Colonic mucosa (tissue), 4 donors: Measurements from ENCODE around the gene MORN1. TPM values are rescaled to one million over a fixed set of nuclear protein-coding genes. Genes with fewer than 3 reads are reported as not detected.

Experiments
- DNase-seq: peaks from one replicate; pipeline ENCODE4 v3.0.0-alpha.2; 2020
- H3K27ac ChIP-seq: fragments of 200-600 bp; one replicate; pipeline ENCODE4 v1.8.0; 2021
- H3K27me3 ChIP-seq: fragments of 200-600 bp; one replicate; pipeline ENCODE4 v1.8.0; 2021
- H3K36me3 ChIP-seq: fragments of 200-600 bp; one replicate; pipeline ENCODE4 v1.8.0; 2021
- H3K4me1 ChIP-seq: fragments of 200-600 bp; one replicate; pipeline ENCODE4 v1.8.0; 2021; ENCODE audit warnings: mild to moderate bottlenecking
- H3K4me3 ChIP-seq: fragments of 200-600 bp; one replicate; pipeline ENCODE4 v1.8.0; 2021
- H3K9ac ChIP-seq, 2 donors: one replicate each; pipeline ENCODE4 v1.7.0; 2013; ENCODE audit warnings: control low read depth in 2 of 2, low read depth in 2 of 2, low read length in 2 of 2
- H3K9me3 ChIP-seq: fragments of 200-600 bp; one replicate; pipeline ENCODE4 v1.8.0; 2021
- intact Hi-C: fragments of 100-400 bp; cut with DNase I; formaldehyde crosslinking; loops from one replicate; pipeline ENCODE4 v1.14.1; 2022
- total RNA-seq, 2 donors: library from RNA; stranded (reverse); fragmentation: NEBNext Ultra II Directional in 1 of 2; extraction: Animal tissue kit (Norgen Biotek cat#: 25700) in 1 of 2; gene quantifications; one replicate each; pipeline ENCODE4 v1.2.1, GENCODE V29; 2021
- TF ChIP-seq, protein P1 (sequence below): fragments of 200-600 bp; IDR thresholded peaks from one replicate; pipeline ENCODE4 v1.8.0; 2022; ENCODE audit warnings: antibody characterized with exemption, mild to moderate bottlenecking
- donor health status: healthy.
- donor health status: DM: no; HTN: no; CAD: no.
- donor health status: DM: no; HTN: no; CAD: no.

The MORN1 gene
- total RNA-seq, 2 donors from 2014 or later = 11.3 to 18.9 TPM

DNA sequence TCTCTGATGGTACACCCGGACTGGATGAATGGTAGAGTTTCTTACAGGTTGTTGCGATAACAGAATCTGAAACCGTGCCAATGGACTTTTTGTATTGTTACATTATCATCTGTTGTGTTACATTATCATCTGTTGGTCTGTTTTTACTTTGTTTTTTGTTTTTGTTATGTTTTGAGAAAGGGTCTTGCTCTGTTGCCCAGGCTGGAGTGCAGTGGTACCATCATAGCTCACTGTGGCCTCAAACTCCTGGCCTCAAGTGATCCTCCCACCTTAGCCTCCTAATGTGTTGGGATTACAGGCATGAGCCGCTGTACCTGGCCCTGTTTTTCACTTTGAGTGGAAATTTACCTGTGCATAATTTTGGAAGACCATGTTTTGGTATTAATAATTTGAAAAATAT lies 31.2 kb upstream of the MORN1 start:
- Histone ChIP-seq H3K9ac (no peak overlapping the region), H3K27ac (no peak overlapping the region), H3K27me3 (no peaks in the 10 kb centered on the region), H3K9me3 (no peaks in the 10 kb centered on the region), H3K36me3 (no peaks in the 10 kb centered on the region), H3K4me3 (no peak overlapping the region), H3K4me1 (no peaks in the 10 kb centered on the region)
- no peak for DNase-seq
- TF ChIP-seq, protein P1, sequence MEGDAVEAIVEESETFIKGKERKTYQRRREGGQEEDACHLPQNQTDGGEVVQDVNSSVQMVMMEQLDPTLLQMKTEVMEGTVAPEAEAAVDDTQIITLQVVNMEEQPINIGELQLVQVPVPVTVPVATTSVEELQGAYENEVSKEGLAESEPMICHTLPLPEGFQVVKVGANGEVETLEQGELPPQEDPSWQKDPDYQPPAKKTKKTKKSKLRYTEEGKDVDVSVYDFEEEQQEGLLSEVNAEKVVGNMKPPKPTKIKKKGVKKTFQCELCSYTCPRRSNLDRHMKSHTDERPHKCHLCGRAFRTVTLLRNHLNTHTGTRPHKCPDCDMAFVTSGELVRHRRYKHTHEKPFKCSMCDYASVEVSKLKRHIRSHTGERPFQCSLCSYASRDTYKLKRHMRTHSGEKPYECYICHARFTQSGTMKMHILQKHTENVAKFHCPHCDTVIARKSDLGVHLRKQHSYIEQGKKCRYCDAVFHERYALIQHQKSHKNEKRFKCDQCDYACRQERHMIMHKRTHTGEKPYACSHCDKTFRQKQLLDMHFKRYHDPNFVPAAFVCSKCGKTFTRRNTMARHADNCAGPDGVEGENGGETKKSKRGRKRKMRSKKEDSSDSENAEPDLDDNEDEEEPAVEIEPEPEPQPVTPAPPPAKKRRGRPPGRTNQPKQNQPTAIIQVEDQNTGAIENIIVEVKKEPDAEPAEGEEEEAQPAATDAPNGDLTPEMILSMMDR = no peak
- intact Hi-C loops = loop anchor here (10.0 kb wide), 1 partner anchor 222 kb away; no protein-coding TSS in a partner anchor

DNA sequence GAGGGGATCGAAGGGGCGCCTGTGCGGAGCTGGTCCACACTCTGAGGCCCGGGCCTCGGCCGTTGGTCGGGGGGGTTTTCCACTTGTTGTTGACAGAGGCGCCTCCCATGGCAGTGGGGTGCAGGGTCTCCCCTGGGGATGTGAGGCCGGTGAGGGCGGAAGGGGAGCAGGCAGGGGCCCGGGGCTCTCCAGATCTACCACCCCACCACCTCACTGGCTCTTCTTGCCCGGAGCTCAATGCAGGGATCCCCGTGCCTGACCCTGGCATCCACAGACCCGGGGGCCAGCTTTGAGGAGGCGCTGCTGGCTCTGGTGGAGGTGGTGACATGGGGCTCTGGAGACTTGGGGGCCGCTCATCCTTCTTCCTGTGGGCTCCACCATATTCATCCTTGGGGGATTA lies 28.1 kb upstream of the MORN1 start:
- no peak overlapping the region for H3K9ac ChIP-seq
- H3K27ac ChIP-seq = no peak overlapping the region
- H3K9me3 ChIP-seq = no peaks in the 10 kb centered on the region
- no peaks in the 10 kb centered on the region for H3K36me3 ChIP-seq
- H3K4me3 ChIP-seq = no peak overlapping the region
- intact Hi-C loops = loop anchor here (5.0 kb wide), 1 partner anchor 363 kb away; no protein-coding TSS in a partner anchor
- TF ChIP-seq, protein P1 = no peak
- H3K27me3 ChIP-seq = no peaks in the 10 kb centered on the region
- no peaks in the 10 kb centered on the region for H3K4me1 ChIP-seq
- no peak for DNase-seq

DNA sequence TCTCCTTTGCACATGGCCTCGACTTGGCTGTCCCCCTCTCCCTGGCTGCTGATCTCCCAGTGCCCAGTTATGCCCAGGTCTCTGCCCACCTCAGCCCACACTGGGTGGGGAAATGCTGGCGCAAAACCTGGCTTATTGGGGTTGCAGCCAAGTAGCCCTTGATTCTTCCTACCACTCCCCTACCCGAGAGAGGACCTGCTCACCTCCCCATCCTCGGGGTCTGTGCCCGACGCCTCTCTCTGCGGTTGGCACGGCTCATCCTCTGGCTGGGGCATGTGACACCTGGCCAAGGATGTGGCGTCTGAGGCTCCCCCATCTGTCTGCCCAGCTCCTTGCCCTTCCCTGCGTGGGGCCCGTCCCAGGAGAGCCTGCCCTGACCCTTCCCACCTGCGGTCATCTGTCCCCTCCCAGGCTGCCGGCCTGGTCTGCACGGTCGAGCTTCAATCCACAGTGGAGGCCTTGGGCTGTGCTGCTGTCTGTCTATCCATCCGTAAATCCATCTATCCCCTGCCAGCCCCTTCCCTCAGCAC lies 27.5 kb upstream of the MORN1 start:
- Histone ChIP-seq H3K27ac (no peak overlapping the region), H3K9me3 (no peaks in the 10 kb centered on the region), H3K4me3 (no peak overlapping the region), H3K4me1 (peaks cover 5% of the 10 kb centered on the region), H3K9ac (no peak overlapping the region), H3K27me3 (no peaks in the 10 kb centered on the region), H3K36me3 (no peaks in the 10 kb centered on the region)
- TF ChIP-seq, protein P1 = no peak
- DNase-seq = no peak
- intact Hi-C loops = loop anchor here (5.0 kb wide), 1 partner anchor 363 kb away; no protein-coding TSS in a partner anchor

DNA sequence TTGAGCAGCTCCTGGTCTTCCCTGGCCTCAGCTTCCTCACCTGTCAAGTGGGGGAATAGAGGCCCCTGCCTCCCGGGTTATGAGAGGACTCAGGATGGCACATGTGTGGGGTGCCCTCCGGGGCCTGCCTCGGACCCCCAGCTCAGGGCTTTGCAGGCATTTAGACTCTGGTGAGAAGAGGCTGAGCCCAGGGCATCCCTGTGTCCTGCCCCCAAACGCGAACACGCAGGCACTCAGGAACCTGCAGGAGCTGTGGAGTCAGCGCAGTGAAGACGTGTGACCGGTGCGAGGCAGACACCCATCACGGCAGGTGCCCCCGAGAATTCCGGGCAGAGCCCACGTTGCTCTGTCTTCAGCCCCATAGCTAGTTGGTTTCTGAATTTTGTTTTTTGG lies 26.5 kb upstream of the MORN1 start:
- Histone ChIP-seq H3K36me3 (no peaks in the 10 kb centered on the region), H3K27ac (no peak overlapping the region), H3K27me3 (no peaks in the 10 kb centered on the region), H3K4me1 (peaks cover 12% of the 10 kb centered on the region), H3K4me3 (no peak overlapping the region), H3K9me3 (no peaks in the 10 kb centered on the region), H3K9ac (no peak overlapping the region)
- DNase-seq = no peak
- intact Hi-C loops = loop anchor here (5.0 kb wide), 1 partner anchor 364 kb away; no protein-coding TSS in a partner anchor
- TF ChIP-seq, protein P1 = no peak

DNA sequence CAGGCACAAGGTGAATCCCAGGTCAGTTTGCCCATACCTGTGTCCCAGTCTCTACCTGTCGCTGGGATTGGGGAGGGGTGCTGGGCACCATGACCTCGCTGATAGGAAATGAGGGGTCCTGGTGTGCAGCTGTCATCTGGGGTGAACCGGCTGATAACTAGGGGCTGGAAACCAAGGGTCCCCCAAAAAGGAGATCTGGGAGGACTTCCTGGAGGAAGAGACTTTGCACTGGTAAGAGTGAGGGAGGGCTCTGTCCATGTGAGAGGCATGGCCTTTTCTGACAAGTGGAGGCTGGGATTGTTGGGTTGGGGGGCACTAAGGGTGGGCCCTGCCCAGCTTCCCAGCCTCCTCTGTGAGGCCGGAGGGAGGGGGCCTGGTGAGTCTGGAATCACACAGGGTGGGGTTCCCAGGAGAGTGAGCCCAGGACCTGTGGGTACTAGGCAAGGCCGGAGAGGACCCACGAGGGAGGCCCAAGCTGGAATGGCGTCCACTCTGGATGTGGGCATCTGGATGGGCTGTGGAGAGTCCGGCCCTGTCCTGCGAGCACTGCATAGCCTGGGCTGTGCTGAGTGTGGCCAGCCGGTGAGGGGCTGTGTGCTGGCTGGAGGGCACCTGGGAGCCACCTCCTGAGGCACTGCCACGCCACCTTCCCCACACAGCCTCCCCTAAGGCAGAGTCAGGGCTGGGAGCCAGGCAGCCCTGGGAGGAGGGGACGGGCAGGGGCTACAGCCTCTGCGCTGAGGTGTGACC lies 25.9 kb upstream of the MORN1 start:
- intact Hi-C loops = loop anchor here (5.0 kb wide), 1 partner anchor 365 kb away; no protein-coding TSS in a partner anchor
- Histone ChIP-seq H3K9me3 (no peaks in the 10 kb centered on the region), H3K36me3 (no peaks in the 10 kb centered on the region), H3K27ac (no peak overlapping the region), H3K27me3 (no peaks in the 10 kb centered on the region), H3K9ac (peak overlapping the region; percentile 73 to 78), H3K4me1 (peaks cover 12% of the 10 kb centered on the region), H3K4me3 (no peak overlapping the region)
- TF ChIP-seq, protein P1 = no peak
- no peak for DNase-seq
